Activated CD4-positive, alpha-beta T cell treated with anti-CD3 and anti-CD28 coated beads for 48 hours (primary cell): ENCODE data around the gene C6orf47.
"Not testable (repeated sequence)": the region's sequence is repeated elsewhere in the genome, so short reads cannot be mapped to it uniquely, and the experiment has no call there.

ENCODE experiments used
- DNase-seq: peaks from one replicate; pipeline ENCODE4 v3.0.0-alpha.2; 2020

The C6orf47 gene, protein sequence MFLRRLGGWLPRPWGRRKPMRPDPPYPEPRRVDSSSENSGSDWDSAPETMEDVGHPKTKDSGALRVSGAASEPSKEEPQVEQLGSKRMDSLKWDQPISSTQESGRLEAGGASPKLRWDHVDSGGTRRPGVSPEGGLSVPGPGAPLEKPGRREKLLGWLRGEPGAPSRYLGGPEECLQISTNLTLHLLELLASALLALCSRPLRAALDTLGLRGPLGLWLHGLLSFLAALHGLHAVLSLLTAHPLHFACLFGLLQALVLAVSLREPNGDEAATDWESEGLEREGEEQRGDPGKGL

DNA sequence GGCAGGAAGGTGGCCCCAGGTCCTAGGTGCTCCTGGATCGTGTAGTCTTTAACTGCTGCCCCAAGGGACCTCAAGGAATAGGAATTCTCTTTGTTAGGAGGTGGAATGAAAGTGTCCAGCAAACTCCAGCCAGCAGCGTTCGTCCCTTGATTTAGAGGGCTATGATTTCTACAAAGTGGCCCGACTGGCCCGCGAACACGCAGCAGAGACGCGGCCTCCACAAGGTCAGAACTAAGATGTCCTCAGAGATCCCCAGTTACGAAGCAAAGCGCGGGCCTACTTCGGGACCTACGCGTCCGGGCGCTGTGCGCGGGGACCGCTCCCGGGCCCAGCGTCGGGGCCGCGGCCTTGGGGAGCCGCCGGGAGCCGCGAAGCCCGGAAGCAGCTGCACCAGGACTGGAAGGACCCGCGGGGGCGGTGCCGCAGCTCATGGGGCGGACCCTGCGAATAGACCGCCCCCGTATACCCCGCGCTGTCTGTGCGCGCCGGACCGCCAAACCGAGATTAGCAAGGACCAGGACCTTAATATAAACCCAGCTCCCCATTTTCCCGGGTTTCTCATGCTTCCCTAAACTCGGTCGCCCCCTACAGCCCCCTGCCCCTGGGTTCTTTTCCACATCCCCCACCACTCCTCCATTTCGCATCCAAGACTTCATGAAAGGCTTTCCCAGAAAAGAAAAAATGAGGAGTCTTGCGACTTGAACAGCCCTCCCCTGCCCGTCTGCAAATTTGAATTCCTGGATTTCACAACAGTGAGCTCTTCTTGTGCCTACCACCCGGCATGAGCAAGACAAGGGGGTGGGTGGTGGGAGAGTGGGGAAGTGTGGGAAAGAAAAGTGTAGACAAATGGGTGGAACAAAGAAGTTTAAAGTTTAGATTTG is at the start of gene C6orf47:
Gene C6orf47 (minus strand): TSS at position 398 of the 881 bp plus-strand sequence. CDS start 831 bp downstream, outside the sequence.
- peak; percentile 82 for DNase-seq

DNA sequence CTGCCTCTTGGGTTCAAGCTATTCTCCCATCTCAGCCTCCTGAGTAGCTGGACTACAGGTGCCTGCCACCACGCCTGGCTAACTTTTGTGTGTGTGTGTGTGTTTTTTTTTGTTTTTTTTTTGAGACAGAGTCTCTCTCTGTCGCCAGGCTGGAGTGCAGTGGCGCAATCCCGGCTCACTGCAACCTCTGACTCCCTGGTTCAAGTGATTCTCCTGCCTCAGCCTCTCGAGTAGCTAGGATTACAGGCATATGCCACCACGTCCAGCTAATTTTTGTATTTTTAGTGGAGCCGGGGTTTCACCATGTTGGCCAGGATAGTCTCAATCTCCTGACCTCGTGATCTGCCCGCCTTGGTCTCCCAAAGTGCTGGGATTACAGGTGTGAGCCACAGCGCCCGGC is 48.6 kb upstream of the C6orf47 start:
- DNase-seq = not testable (repeated sequence)

DNA sequence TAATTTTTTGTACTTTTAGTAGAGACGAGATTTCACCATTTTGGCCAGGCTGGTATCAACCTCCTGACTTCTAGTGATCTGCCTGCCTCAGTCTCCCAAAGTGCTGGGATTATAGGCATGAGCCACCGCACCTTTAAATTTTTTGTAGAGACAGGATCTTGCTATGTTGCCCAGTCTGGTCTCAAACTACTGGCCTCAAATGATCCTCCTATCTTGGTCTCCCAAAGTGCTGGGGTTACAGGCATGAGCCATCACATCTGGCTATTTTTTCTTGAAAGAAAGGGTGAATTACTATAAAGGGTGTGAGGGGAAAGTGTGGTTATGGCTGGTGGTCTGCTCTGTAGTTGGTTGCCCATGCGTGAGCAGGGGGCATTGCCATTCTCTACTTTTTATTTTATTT is 47.6 kb upstream of the C6orf47 start:
- DNase-seq = no peak

DNA sequence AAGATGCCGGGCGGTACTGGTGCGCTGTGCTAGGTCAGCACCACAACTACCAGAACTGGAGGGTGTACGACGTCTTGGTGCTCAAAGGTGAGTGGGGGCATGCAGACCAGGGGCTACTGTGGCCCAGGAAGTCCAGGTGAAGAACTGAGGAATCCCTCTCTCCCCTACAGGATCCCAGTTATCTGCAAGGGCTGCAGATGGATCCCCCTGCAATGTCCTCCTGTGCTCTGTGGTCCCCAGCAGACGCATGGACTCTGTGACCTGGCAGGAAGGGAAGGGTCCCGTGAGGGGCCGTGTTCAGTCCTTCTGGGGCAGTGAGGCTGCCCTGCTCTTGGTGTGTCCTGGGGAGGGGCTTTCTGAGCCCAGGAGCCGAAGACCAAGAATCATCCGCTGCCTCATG is 47.1 kb upstream of the C6orf47 start:
- no peak for DNase-seq

DNA sequence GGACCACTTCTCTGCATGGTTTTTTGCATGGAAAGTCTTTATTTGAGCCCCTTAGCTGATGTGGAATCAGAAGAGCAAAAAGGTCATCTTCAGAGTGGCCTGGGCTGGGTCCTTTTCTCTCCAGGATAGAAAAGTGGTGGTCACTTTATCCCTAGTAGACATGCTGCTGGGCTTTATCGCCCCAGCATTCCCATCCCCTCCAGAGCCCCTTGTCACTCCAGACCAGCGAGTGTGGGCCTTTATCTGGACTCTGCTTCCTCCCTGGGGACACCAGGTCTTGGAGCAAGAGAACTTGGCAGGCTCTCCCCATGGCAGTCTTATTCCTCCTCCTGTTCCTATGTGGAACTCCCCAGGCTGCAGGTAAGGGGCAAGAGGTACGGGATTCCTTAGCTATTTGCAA is 46.0 kb upstream of the C6orf47 start, which contains the start of gene LY6G6F:
Gene LY6G6F (plus strand): TSS at position 268 of the 400 bp plus-strand sequence. CDS start 41 bp downstream, at position 309.
- DNase-seq = no peak

DNA sequence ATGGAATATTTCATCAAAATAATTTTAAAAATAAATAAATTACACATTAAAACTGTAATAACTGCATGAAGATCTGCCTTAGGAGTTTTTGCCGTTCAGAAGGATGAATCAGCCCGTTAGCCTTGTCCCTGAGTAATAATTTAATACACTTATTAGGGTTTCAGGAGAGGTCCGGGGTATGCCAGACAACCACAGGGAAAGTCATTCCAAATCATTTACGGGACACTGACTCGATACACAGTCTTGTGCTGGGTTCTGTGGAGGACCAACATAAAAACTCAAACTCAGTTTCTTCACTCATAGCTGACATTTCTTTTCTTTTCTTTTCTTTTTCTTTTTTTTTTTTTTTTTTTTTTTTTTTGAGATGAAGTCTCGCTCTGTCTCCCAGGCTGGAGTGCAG is 45.4 kb upstream of the C6orf47 start:
- DNase-seq = no peak

DNA sequence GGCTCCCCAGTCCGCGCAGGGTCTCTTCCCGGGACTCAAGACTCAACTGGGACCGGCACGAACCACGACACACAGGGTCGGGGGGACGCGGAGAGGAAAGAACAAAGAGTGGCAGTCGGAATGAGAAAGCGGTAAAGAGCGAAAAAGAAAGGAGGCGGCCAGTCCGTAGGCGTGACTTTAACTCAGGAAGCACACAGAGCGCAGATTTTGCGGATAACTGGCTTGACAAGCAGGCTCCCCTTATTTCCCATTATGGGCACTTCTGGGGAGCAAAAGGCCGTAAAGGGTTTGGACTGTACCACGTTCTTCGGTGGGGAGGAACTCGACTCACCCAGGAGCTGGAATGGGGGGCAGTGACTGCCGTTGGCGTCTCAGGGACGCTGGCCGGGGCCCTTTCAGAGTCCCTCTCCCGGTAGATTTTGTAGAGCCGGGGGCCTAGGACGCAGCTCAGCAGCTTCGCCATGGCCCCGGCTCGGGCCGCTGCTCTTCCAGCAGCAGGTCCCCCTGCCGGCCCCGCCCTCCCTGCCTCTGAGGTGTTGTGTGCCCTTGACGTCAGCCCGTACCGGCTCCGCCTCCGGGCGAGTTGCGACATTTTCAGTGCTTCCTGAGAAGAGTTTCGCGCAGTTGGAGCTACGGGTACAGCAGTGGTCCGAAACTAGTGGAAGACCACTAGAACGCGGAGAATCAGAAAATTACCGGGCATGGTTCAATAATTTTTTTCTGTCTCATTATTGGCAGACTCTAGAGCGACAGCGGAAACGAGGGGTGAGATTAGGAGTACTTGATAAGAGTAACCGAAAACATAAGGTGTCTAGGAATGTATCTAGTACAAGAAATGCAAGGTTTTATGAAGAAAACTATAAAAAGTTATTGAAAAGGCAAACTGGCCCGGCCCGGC is 42.5 kb upstream of the C6orf47 start, which contains the start of gene ABHD16A:
Gene ABHD16A (minus strand): TSS at position 506 of the 898 bp plus-strand sequence. CDS start 43 bp downstream, at position 463.
- peak; percentile 99 for DNase-seq

DNA sequence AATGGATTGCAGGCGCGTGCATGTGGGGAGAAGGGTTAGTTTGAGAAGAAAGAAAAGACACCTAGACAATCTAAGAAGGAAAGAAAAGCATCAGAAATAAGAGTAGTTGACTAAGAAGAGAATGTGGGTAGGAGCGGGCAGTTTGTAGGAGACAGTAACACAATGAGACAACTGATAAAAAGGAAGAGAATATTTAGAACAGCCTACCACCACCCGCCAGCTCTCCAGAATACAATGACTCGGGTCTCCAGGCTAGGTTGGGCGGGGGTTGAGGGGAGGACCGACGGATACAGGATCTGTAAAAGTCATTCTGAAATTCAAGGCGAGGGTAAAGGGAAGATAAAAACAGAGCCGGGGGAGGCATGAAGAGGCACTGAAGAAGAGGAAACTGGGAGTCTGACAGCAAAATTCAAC is 41.8 kb upstream of the C6orf47 start:
- peak; percentile 59 for DNase-seq

DNA sequence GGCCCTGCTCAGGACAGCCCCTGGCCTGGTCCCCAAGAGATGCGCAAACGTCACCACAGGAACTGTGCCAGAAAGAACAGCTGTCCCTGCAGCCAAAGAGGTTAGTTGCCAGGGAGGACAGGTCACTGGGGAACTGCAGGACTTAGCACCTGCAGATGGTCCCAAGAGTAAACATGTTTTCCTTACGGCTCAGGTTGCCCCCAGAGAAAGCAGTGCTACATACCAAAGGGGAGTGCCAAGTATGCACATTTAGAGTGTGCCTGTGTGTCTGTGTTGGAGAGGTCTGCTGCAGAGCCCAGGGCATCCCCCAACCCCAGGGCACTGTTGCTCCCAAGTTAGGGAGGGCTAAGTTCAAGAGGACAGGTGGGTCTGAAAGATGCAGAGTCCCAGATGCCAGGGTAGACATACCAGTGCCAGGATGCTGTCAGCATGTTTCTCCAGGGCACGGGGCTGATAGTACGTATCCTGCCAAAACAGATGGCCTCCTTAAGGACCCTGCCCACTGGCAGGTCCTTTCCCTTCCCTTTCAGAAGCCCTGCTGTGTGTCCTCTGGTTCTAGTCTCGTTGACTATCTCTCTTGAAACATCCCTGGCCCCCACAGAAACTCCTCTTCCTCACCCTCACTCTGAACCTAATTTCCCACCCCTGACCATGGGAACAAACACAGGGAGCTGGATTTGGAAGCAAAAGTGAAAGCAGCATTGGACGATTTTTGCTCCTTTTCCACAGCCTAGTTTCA is 41.3 kb upstream of the C6orf47 start:
- DNase-seq = no peak

DNA sequence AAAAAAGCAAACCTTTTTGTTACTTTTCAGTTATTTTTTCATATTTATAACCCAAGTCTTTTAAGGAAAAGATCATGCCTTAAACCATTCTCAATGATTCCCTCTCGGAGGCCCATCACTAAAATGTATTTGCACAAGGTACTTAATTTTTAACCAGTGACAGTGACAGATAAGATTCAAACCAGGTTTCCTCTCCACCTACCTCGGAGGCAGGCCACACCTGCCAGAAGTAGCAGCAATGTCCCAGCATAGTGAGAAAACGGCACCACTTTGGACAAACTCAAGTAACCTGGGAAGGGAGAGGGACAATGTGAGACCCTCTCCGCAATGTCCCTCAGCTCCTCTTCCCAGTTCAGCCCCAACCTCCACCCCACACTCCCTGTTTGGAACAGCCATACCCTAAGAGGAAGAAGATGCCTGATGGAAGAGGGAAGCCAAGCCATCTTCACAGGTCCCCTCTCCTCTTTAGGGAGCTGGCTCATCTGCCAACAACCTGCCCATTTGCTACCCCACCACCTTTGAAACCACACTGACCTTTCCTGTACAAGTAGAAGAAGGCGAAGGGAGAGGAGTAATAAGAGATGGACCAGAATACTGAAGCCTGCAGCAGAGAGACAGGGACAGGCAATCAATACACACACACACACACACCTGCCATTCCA is 40.3 kb upstream of the C6orf47 start:
- DNase-seq = no peak

DNA sequence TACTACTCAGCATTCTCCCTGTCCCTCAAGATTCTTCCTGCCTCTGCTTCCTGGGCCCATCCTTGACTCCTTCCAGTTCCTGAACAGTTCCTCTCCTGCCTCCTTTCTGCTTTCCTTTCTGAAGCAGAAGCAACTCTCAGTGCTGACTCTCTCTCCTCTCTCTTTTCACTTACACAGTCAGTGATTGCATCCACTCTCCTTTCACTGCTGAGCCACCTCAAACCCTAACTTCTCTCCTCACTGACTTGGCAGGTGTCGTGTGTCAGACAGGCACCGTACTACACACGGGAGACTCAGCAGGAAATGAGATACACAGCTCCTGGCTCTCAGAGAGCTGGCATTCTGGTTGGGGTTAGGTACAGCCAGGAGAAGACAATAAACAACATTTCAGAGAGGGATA is 37.0 kb upstream of the C6orf47 start:
- no peak for DNase-seq

DNA sequence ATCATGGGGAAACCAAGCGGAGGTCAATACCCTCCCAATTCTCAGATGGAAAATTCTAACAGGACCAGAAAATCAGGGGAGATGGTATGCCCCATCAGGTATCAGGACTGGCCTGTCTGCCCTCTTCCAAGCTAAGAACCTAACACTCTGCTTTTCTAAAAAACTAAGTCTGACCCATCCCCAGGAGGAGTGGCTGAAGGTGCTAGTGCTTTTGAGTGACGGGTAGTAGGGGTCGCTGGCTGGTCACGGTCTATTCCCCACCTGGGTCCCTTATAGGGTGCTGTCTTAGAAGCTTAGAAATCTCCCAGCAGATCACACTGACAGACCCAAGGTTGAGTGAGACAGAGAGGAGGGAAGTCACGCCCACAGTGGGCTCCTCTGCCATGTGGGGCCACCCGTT is 33.0 kb upstream of the C6orf47 start:
- no peak for DNase-seq

DNA sequence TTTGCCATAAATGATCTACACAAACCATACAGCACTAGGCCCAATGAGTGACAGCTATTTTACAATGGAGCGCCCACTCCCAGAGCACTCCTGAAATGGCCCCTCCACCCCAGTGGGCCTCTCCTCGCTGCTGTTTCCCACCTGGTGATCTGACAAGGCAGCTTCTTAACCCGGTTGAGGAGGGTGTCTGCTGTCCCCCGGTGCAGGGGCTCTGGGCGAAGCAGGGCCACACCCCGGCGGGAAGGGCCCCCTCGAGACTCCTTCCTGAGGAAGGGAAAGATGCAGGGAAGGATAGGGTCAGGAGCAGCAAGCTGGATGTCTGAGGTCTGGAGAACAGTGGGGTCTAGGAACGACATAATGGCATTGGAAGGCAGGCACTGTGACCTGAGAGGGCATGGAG is 32.3 kb upstream of the C6orf47 start:
- DNase-seq = no peak

DNA sequence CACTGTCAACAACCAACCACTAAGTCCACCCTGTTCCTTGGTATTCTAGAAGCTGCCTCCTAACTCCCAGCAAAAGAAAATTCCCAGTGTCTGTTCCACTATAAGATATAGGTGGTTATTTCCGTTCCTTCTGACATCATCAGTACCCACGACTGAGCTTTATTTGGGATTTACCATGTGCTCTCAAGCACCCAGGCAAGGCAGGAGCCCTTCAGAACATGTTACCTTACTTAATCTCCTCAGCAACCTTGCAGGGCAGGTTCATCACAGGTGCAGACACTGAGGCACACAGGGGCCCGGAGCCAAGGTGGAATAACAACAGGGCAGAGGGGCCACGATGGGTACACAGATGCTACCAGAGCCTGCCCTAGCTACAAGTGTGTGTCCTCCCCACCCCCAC is 31.8 kb upstream of the C6orf47 start:
- no peak for DNase-seq

DNA sequence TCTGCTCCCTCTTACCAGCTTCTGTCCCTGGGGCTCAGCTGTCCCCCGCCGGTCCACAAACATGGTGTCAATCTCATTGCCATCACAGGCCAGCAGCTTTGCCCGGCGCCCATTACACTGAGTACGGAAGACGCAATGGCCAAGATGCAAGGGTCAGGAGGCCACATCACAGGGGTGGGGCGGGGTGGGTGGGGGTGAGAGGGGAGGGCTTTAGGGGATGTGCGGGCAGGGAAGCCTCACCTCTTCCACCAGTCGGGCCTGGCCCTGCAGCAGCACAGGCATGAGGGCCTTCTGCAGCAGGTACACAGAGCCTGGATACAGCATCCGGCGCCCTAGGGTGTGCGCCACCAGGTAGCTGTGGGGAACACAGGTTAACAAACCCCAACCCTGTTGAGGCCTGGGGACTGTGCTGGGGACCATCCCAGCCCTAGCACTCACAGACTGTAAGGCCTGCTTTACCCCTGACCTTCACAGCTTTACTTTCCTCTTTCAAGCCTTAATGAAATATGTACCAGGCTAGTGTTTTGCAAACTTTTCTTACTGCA is 31.1 kb upstream of the C6orf47 start:
- no peak for DNase-seq

DNA sequence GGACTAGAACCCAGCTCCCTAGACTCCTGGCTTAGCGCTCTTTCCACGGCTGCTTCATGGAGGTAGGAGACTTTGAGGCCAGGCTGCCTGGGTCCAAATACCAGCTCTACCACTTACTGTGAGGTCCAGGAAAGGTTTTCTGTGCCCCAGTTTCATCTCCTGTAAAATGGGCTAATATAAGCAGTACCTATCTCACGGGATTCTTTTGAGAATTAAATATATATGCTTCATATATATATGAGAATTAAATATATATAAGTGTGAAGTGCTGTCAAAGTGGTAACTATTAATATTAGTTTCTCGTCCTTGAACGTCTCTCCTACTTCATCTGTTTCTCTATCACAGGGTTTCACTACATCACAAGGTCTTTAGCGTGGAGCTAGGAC is 30.5 kb upstream of the C6orf47 start:
- no peak for DNase-seq

DNA sequence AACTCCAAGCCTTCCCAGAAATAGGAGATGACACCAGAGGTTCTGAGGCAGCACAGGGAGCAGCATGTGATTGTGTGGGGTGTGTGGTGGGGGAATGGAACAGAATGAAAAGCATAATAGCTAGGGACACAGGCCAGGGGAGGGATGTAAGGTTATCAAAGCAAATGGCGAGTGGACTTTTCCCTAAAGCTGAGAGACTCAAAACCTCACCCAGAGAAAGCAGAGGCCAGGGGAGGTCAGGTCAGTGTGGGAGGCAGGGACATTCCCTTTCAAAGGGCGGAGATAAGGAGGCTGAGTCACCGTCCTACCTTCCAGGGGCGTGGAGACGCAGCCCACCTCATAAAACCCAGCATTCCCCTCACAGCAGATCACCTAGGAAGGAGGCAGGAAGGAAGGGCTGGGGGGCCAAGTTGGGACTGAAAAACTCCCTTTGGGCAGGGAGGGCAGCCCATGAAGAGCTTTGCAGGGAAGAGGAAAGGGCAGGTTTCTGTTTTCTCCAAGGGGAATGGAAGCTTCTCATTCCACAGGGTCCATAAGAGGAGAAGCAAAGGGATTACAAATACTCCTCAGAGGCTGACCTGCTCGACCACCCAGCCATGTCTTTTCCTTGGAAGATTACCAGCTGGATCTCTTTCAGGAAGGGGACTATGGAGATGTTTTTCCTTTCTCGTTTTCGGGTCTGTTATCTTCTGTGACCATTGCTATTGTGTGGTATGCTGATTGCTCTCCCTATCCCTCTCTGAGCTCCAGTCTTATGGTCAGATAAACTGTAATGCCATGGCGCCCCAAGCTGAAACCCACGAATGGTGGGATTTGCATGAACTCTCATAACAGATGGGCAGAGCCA is 29.9 kb upstream of the C6orf47 start:
- no peak for DNase-seq

DNA sequence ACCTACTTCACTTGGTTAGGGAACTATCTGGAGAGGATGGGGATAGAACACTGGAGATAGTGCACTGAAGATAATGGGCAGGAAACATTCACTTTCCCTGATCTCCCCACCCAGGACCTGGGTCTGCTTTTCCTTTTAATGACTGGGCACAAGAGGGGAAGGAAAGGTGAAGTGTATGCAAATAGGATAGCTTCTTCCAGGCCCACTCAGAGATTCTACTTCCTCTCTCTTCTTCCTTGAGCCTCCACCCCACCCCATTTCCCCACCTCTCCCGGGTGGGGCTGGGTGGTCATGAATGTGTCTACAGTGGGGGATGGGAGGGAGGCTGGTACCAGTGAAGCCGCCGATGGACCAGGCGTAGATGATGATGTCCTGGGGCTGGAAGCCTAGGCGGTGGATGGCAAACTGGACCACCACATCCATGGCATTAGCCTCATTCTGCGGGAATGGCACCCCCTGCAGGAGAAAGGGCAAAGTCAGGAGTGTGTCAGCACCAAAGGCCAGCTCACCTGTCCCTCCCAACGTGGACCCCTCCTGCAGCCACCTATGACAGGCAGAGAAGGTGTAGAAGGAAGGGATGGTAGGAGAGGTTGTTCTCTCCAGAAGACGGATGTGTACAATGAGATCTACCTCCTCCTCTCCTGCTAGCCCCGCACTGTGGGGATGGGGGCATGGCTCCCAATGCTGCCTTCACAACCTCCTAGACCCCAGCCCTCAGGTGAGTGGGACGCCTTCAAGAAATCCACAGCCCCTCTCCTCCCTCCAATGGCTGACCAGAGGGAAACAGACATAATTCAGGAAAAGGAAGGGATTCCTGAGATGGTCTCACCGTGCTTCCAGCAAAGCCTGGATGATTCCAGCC is 28.9 kb upstream of the C6orf47 start:
- peak; percentile 24 for DNase-seq
